ENCODE results near the gene SUB1. TPM values are rescaled to one million over a fixed set of nuclear protein-coding genes. Genes with fewer than 3 reads are reported as not detected.

Gene SUB1
- total RNA-seq, 5 donors from 2014 or later (not counting 1 experiment from before 2014, with no cell fraction given), result 178 to 339 (median 203) TPM

- Histone ChIP-seq H3K4me1 (ENCODE audit: control insufficient read depth in 1 of 2, extremely low read depth in 1 of 2, insufficient read depth in 2 of 2, low read length in 2 of 2) (no peaks in the 10 kb centered on the region), H3K36me3 (ENCODE audit: control insufficient read depth in 2 of 2, extremely low read depth in 1 of 2, insufficient read depth in 1 of 2, low read length in 1 of 2) (no peaks in the 10 kb centered on the region), H3K27me3 (replicated peaks in 1 of 2; ENCODE audit: control insufficient read depth in 2 of 2, extremely low read depth in 1 of 2, insufficient read depth in 2 of 2, low read length in 1 of 2) (no peaks in the 10 kb centered on the region), H3K4me3 (ENCODE audit: control insufficient read depth in 1 of 2, extremely low read depth in 1 of 2, low read length in 1 of 2) (no peak overlapping the region), H3K27ac (ENCODE audit: low read length) (no peak overlapping the region), H3K9me3 (no peaks in the 10 kb centered on the region)
- H3K27ac Mint-ChIP-seq, result no peak overlapping the region
- no peaks in the 10 kb centered on the region for H3K36me3 Mint-ChIP-seq
- DNase-seq (no peak), ATAC-seq (replicated peaks in 1 of 4) (no peak)
- ChIA-PET POLR2A (no interaction called here), CTCF (no interaction called here)
- H3K4me3 Mint-ChIP-seq, result no peak overlapping the region
- no peaks in the 10 kb centered on the region for H3K9me3 Mint-ChIP-seq
- WGBS (ENCODE audit: insufficient coverage), result 56% methylated on average over 2 of the region's 3 CpGs
- peaks cover 0 to 1% of the 10 kb centered on the region in 2 donors for H3K27me3 Mint-ChIP-seq
- peaks cover 0 to 5% (median 3%) of the 10 kb centered on the region in 3 donors for H3K4me1 Mint-ChIP-seq
These were observed 54.6 kb downstream of the SUB1 start for GRCh38 chr5:32639943-32640342.

GRCh38 chr5:32642276-32643002, 57.1 kb downstream of the SUB1 start:
- H3K9me3 ChIP-seq, result no peaks in the 10 kb centered on the region
- no CpG with 5 or more reads among the region's 2 CpGs for whole genome bisulfite sequencing (ENCODE audit: insufficient coverage)
- H3K27me3 ChIP-seq (replicated peaks in 1 of 2; ENCODE audit: control insufficient read depth in 2 of 2, extremely low read depth in 1 of 2, insufficient read depth in 2 of 2, low read length in 1 of 2), result no peaks in the 10 kb centered on the region
- Mint-ChIP-seq H3K4me1 (peaks cover 0 to 5% (median 3%) of the 10 kb centered on the region in 3 donors), H3K27ac (no peak overlapping the region), H3K9me3 (no peaks in the 10 kb centered on the region), H3K36me3 (no peaks in the 10 kb centered on the region), H3K4me3 (no peak overlapping the region), H3K27me3 (peaks cover 0 to 3% of the 10 kb centered on the region in 2 donors)
- no peaks in the 10 kb centered on the region for H3K36me3 ChIP-seq (ENCODE audit: control insufficient read depth in 2 of 2, extremely low read depth in 1 of 2, insufficient read depth in 1 of 2, low read length in 1 of 2)
- H3K4me1 ChIP-seq (ENCODE audit: control insufficient read depth in 1 of 2, extremely low read depth in 1 of 2, insufficient read depth in 2 of 2, low read length in 2 of 2), result no peaks in the 10 kb centered on the region
- no peak overlapping the region for H3K27ac ChIP-seq (ENCODE audit: low read length)
- no peak for DNase-seq
- no peak for ATAC-seq (replicated peaks in 1 of 4)
- ChIA-PET CTCF (no interaction called here), POLR2A (no interaction called here)
- no peak overlapping the region for H3K4me3 ChIP-seq (ENCODE audit: control insufficient read depth in 1 of 2, extremely low read depth in 1 of 2, low read length in 1 of 2)

GRCh38 chr5:32645246-32645645, 59.9 kb downstream of the SUB1 start:
- Mint-ChIP-seq H3K4me3 (no peak overlapping the region), H3K4me1 (peaks cover 0 to 5% (median 3%) of the 10 kb centered on the region in 3 donors), H3K36me3 (no peaks in the 10 kb centered on the region), H3K27me3 (peaks cover 0 to 6% of the 10 kb centered on the region in 2 donors), H3K27ac (no peak overlapping the region), H3K9me3 (no peaks in the 10 kb centered on the region)
- Histone ChIP-seq H3K27me3 (replicated peaks in 1 of 2; ENCODE audit: control insufficient read depth in 2 of 2, extremely low read depth in 1 of 2, insufficient read depth in 2 of 2, low read length in 1 of 2) (no peaks in the 10 kb centered on the region), H3K36me3 (ENCODE audit: control insufficient read depth in 2 of 2, extremely low read depth in 1 of 2, insufficient read depth in 1 of 2, low read length in 1 of 2) (no peaks in the 10 kb centered on the region), H3K9me3 (no peaks in the 10 kb centered on the region), H3K4me3 (ENCODE audit: control insufficient read depth in 1 of 2, extremely low read depth in 1 of 2, low read length in 1 of 2) (no peak overlapping the region), H3K27ac (ENCODE audit: low read length) (no peak overlapping the region), H3K4me1 (ENCODE audit: control insufficient read depth in 1 of 2, extremely low read depth in 1 of 2, insufficient read depth in 2 of 2, low read length in 2 of 2) (no peaks in the 10 kb centered on the region)
- ChIA-PET CTCF (no interaction called here), POLR2A (no interaction called here)
- no peak for ATAC-seq (replicated peaks in 1 of 4)
- 89% methylated on average over 3 of the region's 5 CpGs for WGBS (ENCODE audit: insufficient coverage)
- DNase-seq, result no peak

GRCh38 chr5:32646061-32646969, 61.0 kb downstream of the SUB1 start:
- POLR2A ChIA-PET, result no interaction called here
- ATAC-seq (replicated peaks in 1 of 4) (no peak), DNase-seq (no peak)
- Histone ChIP-seq H3K36me3 (ENCODE audit: control insufficient read depth in 2 of 2, extremely low read depth in 1 of 2, insufficient read depth in 1 of 2, low read length in 1 of 2) (no peaks in the 10 kb centered on the region), H3K27me3 (replicated peaks in 1 of 2; ENCODE audit: control insufficient read depth in 2 of 2, extremely low read depth in 1 of 2, insufficient read depth in 2 of 2, low read length in 1 of 2) (no peaks in the 10 kb centered on the region), H3K27ac (ENCODE audit: low read length) (no peak overlapping the region), H3K4me1 (ENCODE audit: control insufficient read depth in 1 of 2, extremely low read depth in 1 of 2, insufficient read depth in 2 of 2, low read length in 2 of 2) (no peaks in the 10 kb centered on the region), H3K4me3 (ENCODE audit: control insufficient read depth in 1 of 2, extremely low read depth in 1 of 2, low read length in 1 of 2) (no peak overlapping the region), H3K9me3 (no peaks in the 10 kb centered on the region)
- peaks cover 0 to 5% (median 3%) of the 10 kb centered on the region in 3 donors for H3K4me1 Mint-ChIP-seq
- CTCF ChIA-PET, result interaction anchor here in 1 of 2 donors (0.6 kb wide), 1 partner anchor 22 kb away, joined by 3 read pairs; no protein-coding TSS in a partner anchor
- H3K36me3 Mint-ChIP-seq, result no peaks in the 10 kb centered on the region
- no peaks in the 10 kb centered on the region for H3K9me3 Mint-ChIP-seq
- WGBS (ENCODE audit: insufficient coverage), result 81% methylated on average over 5 of the region's 6 CpGs
- H3K27ac Mint-ChIP-seq, result no peak overlapping the region
- no peak overlapping the region for H3K4me3 Mint-ChIP-seq
- peaks cover 4% of the 10 kb centered on the region in 2 donors for H3K27me3 Mint-ChIP-seq

GRCh38 chr5:32651088-32651487, 65.7 kb downstream of the SUB1 start:
- no peak for DNase-seq
- Histone ChIP-seq H3K36me3 (ENCODE audit: control insufficient read depth in 2 of 2, extremely low read depth in 1 of 2, insufficient read depth in 1 of 2, low read length in 1 of 2) (no peaks in the 10 kb centered on the region), H3K9me3 (no peaks in the 10 kb centered on the region), H3K4me3 (ENCODE audit: control insufficient read depth in 1 of 2, extremely low read depth in 1 of 2, low read length in 1 of 2) (no peak overlapping the region), H3K27ac (ENCODE audit: low read length) (no peak overlapping the region), H3K27me3 (replicated peaks in 1 of 2; ENCODE audit: control insufficient read depth in 2 of 2, extremely low read depth in 1 of 2, insufficient read depth in 2 of 2, low read length in 1 of 2) (peaks cover 0 to 4% of the 10 kb centered on the region in 2 experiments), H3K4me1 (ENCODE audit: control insufficient read depth in 1 of 2, extremely low read depth in 1 of 2, insufficient read depth in 2 of 2, low read length in 2 of 2) (no peaks in the 10 kb centered on the region)
- Mint-ChIP-seq H3K4me1 (no peaks in the 10 kb centered on the region), H3K27me3 (peaks cover 5 to 10% of the 10 kb centered on the region in 2 donors), H3K27ac (no peak overlapping the region), H3K9me3 (peaks cover 4 to 11% (median 9%) of the 10 kb centered on the region in 3 donors), H3K36me3 (peaks cover 6% of the 10 kb centered on the region), H3K4me3 (no peak overlapping the region)
- ATAC-seq (replicated peaks in 1 of 4), result no peak
- POLR2A ChIA-PET, result no interaction called here
- WGBS (ENCODE audit: insufficient coverage), result 83% methylated on average over 2 of the region's 4 CpGs
- CTCF ChIA-PET, result no interaction called here

GRCh38 chr5:32651638-32652037, 66.3 kb downstream of the SUB1 start:
- 100% methylated on average over 2 of the region's 5 CpGs for WGBS (ENCODE audit: insufficient coverage)
- no peak overlapping the region for H3K4me3 Mint-ChIP-seq
- H3K9me3 Mint-ChIP-seq, result peaks cover 4 to 14% (median 9%) of the 10 kb centered on the region in 3 donors
- H3K27ac ChIP-seq (ENCODE audit: low read length), result no peak overlapping the region
- peaks cover 6% of the 10 kb centered on the region for H3K36me3 Mint-ChIP-seq
- no peaks in the 10 kb centered on the region for H3K4me1 ChIP-seq (ENCODE audit: control insufficient read depth in 1 of 2, extremely low read depth in 1 of 2, insufficient read depth in 2 of 2, low read length in 2 of 2)
- peaks cover 5 to 10% of the 10 kb centered on the region in 2 donors for H3K27me3 Mint-ChIP-seq
- no peaks in the 10 kb centered on the region for H3K36me3 ChIP-seq (ENCODE audit: control insufficient read depth in 2 of 2, extremely low read depth in 1 of 2, insufficient read depth in 1 of 2, low read length in 1 of 2)
- DNase-seq (no peak), ATAC-seq (replicated peaks in 1 of 4) (no peak)
- peaks cover 0 to 4% of the 10 kb centered on the region in 2 experiments for H3K27me3 ChIP-seq (replicated peaks in 1 of 2; ENCODE audit: control insufficient read depth in 2 of 2, extremely low read depth in 1 of 2, insufficient read depth in 2 of 2, low read length in 1 of 2)
- POLR2A ChIA-PET, result no interaction called here
- H3K9me3 ChIP-seq, result no peaks in the 10 kb centered on the region
- no peaks in the 10 kb centered on the region for H3K4me1 Mint-ChIP-seq
- CTCF ChIA-PET, result no interaction called here
- no peak overlapping the region for H3K27ac Mint-ChIP-seq
- no peak overlapping the region for H3K4me3 ChIP-seq (ENCODE audit: control insufficient read depth in 1 of 2, extremely low read depth in 1 of 2, low read length in 1 of 2)
